HepG2 (cell line): ENCODE results near the gene COQ3. TPM values are rescaled to one million over a fixed set of nuclear protein-coding genes. Genes with fewer than 3 reads are reported as not detected.

Experiments
- ATF7 ChIP-seq, 2 experiments: fragments of 450-650 bp in 1 of 2; sonication (generic) in 1 of 2; formaldehyde crosslinking in 1 of 2; IDR thresholded peaks; 2 replicates each; pipeline versions ENCODE4 v1.4.0 to v1.6.1; 2016 to 2020; ENCODE audit warnings: antibody characterized with exemption in 1 of 2, mild to moderate bottlenecking in 1 of 2, missing genetic modification reagents in 1 of 2
- FOSL2 ChIP-seq: sonication (generic); formaldehyde crosslinking; IDR thresholded peaks from 2 replicates; pipeline ENCODE4 v1.4.0; 2020; ENCODE audit warnings: missing genetic modification reagents
- PHF21A ChIP-seq: sonication (generic); formaldehyde crosslinking; IDR thresholded peaks from 2 replicates; pipeline ENCODE4 v1.5.0; 2020; ENCODE audit warnings: mild to moderate bottlenecking, missing genetic modification reagents
- TCF7L2 ChIP-seq: IDR thresholded peaks from 2 replicates; pipeline ENCODE4 v1.6.1; 2011; ENCODE audit warnings: mild to moderate bottlenecking, low read depth, low read length, moderate library complexity
- YY1 ChIP-seq: IDR thresholded peaks from 2 replicates; pipeline ENCODE4 v1.6.1; 2011; ENCODE audit warnings: low read length, low read depth, moderate library complexity, mild to moderate bottlenecking; ENCODE audit not compliant: insufficient read depth, insufficient replicate concordance
- ZNF431 ChIP-seq: sonication (generic); formaldehyde crosslinking; IDR thresholded peaks from 2 replicates; pipeline ENCODE4 v1.9.0; 2022; ENCODE audit warnings: missing genetic modification reagents, low read depth, mild to moderate bottlenecking, borderline replicate concordance
- ZNF460 ChIP-seq: sonication (generic); formaldehyde crosslinking; IDR thresholded peaks from 2 replicates; pipeline ENCODE4 v1.5.1; 2020; ENCODE audit warnings: missing genetic modification reagents, mild to moderate bottlenecking, borderline replicate concordance
- ZNF598 ChIP-seq: sonication (generic); formaldehyde crosslinking; IDR thresholded peaks from 2 replicates; pipeline ENCODE4 v1.5.1; 2020; ENCODE audit warnings: mild to moderate bottlenecking, missing genetic modification reagents, borderline replicate concordance
- ZNF749 ChIP-seq: sonication (generic); formaldehyde crosslinking; IDR thresholded peaks from 2 replicates; pipeline ENCODE4 v1.8.0; 2022; ENCODE audit warnings: mild to moderate bottlenecking, missing genetic modification reagents, moderate library complexity, borderline replicate concordance
- polyA plus RNA-seq, 8 experiments: library from polyadenylated mRNA; depleted of rRNA in 3 of 8; stranded (reverse) in 7 of 8; unstranded in 1 of 8; fragments of >200 nt; fragmentation: Illumina TruSeq in 4 of 8; extraction: Trizol in 4 of 8; gene quantifications; 2 replicates each; pipeline versions ENCODE4 v1.2.1 to v1.2.3, GENCODE V29; 2011 to 2016; ENCODE audit warnings: low read depth in 4 of 8, missing spikeins in 1 of 8, mixed read lengths in 1 of 8; ENCODE audit not compliant: insufficient read depth in 1 of 8
- total RNA-seq, 5 experiments: library from RNA; depleted of rRNA; stranded (reverse); fragments of >200 nt; fragmentation: Illumina TruSeq; extraction: Trizol; gene quantifications; 2 replicates each; pipeline ENCODE4 v1.2.3, GENCODE V29; 2016; ENCODE audit warnings: low read depth in 1 of 5
- TF ChIP-seq, protein P1 (sequence below): sonication (generic); formaldehyde crosslinking; IDR thresholded peaks from 2 replicates; pipeline ENCODE4 v1.4.0; 2020; ENCODE audit warnings: missing genetic modification reagents, mild to moderate bottlenecking, borderline replicate concordance
- TF ChIP-seq, protein P2 (sequence below): sonication (generic); formaldehyde crosslinking; IDR thresholded peaks from 2 replicates; pipeline ENCODE4 v1.5.0; 2020; ENCODE audit warnings: mild to moderate bottlenecking, missing genetic modification reagents
- TF ChIP-seq, protein P3 (sequence below): sonication (generic); formaldehyde crosslinking; IDR thresholded peaks from 2 replicates; pipeline ENCODE4 v1.4.0; 2020; ENCODE audit warnings: mild to moderate bottlenecking, missing genetic modification reagents, borderline replicate concordance
- TF ChIP-seq, protein P4 (sequence below): sonication (generic); formaldehyde crosslinking; conservative IDR thresholded peaks from 2 replicates; pipeline ENCODE4 v1.5.0; 2020; ENCODE audit warnings: missing genetic modification reagents

The COQ3 gene
- total and polyA plus RNA-seq, 2 of the 13 experiments (the other 11 are each of a cell fraction or from before 2014, with no cell fraction given): 5.3 to 20.5 TPM

DNA sequence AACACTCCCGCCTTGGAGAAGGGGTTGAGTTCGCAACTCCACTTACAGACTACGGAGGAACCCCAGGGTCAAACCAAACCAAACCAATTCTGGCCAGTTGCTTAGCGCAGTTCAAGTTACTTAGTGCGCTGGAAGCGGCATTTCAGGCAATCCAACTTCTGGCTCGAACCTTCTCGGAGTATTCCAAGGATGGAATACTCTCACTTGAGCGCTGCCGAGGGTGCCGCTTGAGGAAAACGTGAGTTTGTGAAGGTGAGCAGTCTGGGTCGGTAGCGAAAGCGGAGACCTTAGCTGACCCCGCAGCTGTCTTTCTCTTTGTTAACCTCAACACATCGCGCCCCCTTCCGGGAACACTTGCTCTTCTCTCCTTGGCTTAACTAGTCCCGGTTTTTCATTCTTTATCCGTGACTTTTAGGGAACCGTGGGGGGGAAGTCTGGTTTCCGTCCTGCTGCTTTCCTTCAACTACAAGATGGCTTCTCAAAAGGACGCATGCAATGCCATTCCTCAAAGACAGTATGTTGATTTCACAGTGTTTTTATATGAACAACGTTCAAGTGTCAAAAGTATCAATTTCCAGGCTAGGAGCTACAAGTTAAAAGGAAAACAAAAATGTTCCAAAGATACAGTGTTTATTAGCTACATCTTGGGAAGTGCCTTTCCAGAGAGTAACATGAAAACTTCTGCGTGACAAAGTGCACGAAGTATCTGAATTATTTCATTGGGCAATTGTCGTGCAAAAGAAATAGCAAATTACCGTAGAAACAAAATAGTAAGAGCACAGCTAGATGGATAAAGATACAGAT is 31.9 kb upstream of the COQ3 start (continued):
- TF ChIP-seq, protein P1, sequence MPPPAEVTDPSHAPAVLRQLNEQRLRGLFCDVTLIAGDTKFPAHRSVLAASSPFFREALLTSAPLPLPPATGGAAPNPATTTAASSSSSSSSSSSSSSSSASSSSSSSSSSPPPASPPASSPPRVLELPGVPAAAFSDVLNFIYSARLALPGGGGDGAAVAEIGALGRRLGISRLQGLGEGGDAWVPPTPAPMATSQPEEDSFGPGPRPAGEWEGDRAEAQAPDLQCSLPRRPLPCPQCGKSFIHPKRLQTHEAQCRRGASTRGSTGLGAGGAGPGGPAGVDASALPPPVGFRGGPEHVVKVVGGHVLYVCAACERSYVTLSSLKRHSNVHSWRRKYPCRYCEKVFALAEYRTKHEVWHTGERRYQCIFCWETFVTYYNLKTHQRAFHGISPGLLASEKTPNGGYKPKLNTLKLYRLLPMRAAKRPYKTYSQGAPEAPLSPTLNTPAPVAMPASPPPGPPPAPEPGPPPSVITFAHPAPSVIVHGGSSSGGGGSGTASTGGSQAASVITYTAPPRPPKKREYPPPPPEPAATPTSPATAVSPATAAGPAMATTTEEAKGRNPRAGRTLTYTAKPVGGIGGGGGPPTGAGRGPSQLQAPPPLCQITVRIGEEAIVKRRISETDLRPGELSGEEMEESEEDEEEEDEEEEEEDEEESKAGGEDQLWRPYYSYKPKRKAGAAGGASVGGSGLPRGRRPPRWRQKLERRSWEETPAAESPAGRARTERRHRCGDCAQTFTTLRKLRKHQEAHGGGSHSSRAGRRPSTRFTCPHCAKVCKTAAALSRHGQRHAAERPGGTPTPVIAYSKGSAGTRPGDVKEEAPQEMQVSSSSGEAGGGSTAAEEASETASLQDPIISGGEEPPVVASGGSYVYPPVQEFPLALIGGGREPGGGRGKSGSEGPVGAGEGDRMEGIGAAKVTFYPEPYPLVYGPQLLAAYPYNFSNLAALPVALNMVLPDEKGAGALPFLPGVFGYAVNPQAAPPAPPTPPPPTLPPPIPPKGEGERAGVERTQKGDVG: no peak
- TF ChIP-seq YY1 (peak; percentile 50), TCF7L2 (no peak), ZNF598 (CRISPR knock-in tag) (no peak), PHF21A (CRISPR knock-in tag) (peak; percentile 82), FOSL2 (CRISPR knock-in tag) (no peak), ZNF431 (no peak), ZNF460 (CRISPR knock-in tag) (no peak), ATF7 (IDR thresholded peaks at IDR 0.05) (no peak), ATF7 (CRISPR knock-in tag; IDR thresholded peaks at IDR 0.05) (no peak), ZNF749 (no peak)
- TF ChIP-seq, protein P2, sequence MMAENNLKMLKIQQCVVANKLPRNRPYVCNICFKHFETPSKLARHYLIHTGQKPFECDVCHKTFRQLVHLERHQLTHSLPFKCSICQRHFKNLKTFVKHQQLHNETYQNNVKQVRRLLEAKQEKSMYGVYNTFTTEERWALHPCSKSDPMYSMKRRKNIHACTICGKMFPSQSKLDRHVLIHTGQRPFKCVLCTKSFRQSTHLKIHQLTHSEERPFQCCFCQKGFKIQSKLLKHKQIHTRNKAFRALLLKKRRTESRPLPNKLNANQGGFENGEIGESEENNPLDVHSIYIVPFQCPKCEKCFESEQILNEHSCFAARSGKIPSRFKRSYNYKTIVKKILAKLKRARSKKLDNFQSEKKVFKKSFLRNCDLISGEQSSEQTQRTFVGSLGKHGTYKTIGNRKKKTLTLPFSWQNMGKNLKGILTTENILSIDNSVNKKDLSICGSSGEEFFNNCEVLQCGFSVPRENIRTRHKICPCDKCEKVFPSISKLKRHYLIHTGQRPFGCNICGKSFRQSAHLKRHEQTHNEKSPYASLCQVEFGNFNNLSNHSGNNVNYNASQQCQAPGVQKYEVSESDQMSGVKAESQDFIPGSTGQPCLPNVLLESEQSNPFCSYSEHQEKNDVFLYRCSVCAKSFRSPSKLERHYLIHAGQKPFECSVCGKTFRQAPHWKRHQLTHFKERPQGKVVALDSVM (CRISPR knock-in tag): 0 out of 2 replicates have a peak, but pooled peaks have one; percentile 10
- TF ChIP-seq, protein P3, sequence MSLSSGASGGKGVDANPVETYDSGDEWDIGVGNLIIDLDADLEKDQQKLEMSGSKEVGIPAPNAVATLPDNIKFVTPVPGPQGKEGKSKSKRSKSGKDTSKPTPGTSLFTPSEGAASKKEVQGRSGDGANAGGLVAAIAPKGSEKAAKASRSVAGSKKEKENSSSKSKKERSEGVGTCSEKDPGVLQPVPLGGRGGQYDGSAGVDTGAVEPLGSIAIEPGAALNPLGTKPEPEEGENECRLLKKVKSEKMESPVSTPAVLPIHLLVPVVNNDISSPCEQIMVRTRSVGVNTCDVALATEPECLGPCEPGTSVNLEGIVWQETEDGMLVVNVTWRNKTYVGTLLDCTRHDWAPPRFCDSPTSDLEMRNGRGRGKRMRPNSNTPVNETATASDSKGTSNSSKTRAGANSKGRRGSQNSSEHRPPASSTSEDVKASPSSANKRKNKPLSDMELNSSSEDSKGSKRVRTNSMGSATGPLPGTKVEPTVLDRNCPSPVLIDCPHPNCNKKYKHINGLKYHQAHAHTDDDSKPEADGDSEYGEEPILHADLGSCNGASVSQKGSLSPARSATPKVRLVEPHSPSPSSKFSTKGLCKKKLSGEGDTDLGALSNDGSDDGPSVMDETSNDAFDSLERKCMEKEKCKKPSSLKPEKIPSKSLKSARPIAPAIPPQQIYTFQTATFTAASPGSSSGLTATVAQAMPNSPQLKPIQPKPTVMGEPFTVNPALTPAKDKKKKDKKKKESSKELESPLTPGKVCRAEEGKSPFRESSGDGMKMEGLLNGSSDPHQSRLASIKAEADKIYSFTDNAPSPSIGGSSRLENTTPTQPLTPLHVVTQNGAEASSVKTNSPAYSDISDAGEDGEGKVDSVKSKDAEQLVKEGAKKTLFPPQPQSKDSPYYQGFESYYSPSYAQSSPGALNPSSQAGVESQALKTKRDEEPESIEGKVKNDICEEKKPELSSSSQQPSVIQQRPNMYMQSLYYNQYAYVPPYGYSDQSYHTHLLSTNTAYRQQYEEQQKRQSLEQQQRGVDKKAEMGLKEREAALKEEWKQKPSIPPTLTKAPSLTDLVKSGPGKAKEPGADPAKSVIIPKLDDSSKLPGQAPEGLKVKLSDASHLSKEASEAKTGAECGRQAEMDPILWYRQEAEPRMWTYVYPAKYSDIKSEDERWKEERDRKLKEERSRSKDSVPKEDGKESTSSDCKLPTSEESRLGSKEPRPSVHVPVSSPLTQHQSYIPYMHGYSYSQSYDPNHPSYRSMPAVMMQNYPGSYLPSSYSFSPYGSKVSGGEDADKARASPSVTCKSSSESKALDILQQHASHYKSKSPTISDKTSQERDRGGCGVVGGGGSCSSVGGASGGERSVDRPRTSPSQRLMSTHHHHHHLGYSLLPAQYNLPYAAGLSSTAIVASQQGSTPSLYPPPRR (CRISPR knock-in tag): no peak
- TF ChIP-seq, protein P4, sequence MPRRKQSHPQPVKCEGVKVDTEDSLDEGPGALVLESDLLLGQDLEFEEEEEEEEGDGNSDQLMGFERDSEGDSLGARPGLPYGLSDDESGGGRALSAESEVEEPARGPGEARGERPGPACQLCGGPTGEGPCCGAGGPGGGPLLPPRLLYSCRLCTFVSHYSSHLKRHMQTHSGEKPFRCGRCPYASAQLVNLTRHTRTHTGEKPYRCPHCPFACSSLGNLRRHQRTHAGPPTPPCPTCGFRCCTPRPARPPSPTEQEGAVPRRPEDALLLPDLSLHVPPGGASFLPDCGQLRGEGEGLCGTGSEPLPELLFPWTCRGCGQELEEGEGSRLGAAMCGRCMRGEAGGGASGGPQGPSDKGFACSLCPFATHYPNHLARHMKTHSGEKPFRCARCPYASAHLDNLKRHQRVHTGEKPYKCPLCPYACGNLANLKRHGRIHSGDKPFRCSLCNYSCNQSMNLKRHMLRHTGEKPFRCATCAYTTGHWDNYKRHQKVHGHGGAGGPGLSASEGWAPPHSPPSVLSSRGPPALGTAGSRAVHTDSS: no peak
